Esophagus muscularis mucosa (tissue), 3 donors: ENCODE results near the gene SLC3A2.

ENCODE experiments used
- POLR2A ChIP-seq: fragments of 450-650 bp; IDR thresholded peaks from one replicate; pipeline ENCODE4 v1.6.1; 2017; ENCODE audit warnings: antibody characterized with exemption, moderate library complexity, mild to moderate bottlenecking, low read depth
- TF ChIP-seq, protein P1 (sequence below), 3 experiments: fragments of 200-600 bp in 2 of 3; fragments of 450-650 bp in 1 of 3; sonication (generic) in 2 of 3; IDR thresholded peaks; one replicate each; pipeline ENCODE4 v1.5.1; 2017 to 2019; ENCODE audit warnings: antibody characterized with exemption in 3 of 3, mild to moderate bottlenecking in 2 of 3, moderate library complexity in 1 of 3

DNA sequence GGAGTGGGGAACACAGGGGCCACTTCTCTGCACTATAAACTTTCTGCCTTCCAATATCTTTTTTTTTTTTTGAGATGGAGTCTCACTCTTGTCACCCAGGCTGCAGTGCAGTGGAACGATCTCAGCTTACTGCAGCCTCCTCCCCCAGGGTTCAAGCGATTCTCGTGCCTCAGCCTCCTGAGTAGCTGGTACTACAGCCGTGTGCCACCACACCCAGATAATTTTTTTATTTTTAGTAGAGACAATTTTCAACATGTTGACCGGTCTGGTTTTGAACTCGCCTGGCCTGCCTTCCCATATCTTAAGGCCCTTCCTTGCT lies 1.7 kb downstream of the SLC3A2 start:
- no peak for TF ChIP-seq POLR2A
- TF ChIP-seq, protein P1, sequence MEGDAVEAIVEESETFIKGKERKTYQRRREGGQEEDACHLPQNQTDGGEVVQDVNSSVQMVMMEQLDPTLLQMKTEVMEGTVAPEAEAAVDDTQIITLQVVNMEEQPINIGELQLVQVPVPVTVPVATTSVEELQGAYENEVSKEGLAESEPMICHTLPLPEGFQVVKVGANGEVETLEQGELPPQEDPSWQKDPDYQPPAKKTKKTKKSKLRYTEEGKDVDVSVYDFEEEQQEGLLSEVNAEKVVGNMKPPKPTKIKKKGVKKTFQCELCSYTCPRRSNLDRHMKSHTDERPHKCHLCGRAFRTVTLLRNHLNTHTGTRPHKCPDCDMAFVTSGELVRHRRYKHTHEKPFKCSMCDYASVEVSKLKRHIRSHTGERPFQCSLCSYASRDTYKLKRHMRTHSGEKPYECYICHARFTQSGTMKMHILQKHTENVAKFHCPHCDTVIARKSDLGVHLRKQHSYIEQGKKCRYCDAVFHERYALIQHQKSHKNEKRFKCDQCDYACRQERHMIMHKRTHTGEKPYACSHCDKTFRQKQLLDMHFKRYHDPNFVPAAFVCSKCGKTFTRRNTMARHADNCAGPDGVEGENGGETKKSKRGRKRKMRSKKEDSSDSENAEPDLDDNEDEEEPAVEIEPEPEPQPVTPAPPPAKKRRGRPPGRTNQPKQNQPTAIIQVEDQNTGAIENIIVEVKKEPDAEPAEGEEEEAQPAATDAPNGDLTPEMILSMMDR (IDR thresholded peaks at IDR 0.05): no peak
